ENCODE data around the gene TFDP2. TPM values are rescaled to one million over a fixed set of nuclear protein-coding genes. Genes with fewer than 3 reads are reported as not detected.

TFDP2 gene
- total RNA-seq, 1 donor = 28.5 TPM

DNA sequence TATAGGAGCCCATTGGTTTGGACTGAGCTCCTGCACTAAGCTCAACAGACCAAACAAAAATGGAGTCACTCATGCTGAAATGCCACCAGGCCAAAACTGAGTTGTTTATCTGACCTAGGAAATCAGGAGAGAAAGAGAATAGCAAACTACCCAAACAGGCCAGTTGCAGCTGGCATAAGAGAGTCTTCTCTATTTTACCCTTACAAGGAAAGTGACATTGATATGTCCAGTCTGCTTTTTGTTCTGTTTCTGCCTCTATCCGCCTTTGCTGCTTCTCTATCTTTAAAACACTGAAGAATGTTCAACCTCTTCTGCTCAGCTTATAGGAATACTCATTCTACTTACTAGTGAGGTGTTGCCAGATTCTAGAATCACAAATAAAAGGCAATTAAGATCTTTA is 177.8 kb downstream of the TFDP2 start:
- H3K4me3 ChIP-seq (ENCODE audit: low read depth, low read length) = no peak overlapping the region
- TF ChIP-seq, protein P1, sequence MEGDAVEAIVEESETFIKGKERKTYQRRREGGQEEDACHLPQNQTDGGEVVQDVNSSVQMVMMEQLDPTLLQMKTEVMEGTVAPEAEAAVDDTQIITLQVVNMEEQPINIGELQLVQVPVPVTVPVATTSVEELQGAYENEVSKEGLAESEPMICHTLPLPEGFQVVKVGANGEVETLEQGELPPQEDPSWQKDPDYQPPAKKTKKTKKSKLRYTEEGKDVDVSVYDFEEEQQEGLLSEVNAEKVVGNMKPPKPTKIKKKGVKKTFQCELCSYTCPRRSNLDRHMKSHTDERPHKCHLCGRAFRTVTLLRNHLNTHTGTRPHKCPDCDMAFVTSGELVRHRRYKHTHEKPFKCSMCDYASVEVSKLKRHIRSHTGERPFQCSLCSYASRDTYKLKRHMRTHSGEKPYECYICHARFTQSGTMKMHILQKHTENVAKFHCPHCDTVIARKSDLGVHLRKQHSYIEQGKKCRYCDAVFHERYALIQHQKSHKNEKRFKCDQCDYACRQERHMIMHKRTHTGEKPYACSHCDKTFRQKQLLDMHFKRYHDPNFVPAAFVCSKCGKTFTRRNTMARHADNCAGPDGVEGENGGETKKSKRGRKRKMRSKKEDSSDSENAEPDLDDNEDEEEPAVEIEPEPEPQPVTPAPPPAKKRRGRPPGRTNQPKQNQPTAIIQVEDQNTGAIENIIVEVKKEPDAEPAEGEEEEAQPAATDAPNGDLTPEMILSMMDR (IDR thresholded peaks at IDR 0.05; ENCODE audit: insufficient read depth, low read length) = no peak
- no peak for DNase-seq (ENCODE audit: low read depth)

DNA sequence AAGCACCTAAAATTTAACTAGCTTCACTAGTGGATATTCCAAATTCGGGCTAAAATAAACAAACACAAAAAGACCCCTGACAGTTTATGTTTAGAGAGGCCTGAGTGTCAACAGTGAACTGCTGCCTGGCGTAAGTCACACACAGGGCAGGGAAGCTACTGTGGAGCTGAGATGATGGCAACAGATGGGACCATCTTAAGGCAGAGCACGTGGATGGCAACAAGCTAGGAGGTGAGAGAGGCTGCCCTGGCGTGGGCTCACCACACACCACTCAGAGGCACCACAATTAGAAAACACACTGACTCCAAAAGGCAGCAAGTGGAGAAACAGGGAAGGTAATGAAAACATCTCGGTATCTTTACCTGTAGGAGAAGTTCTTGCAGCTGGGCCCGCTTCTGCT is 179.6 kb downstream of the TFDP2 start:
- H3K4me3 ChIP-seq (ENCODE audit: low read depth, low read length) = no peak overlapping the region
- TF ChIP-seq, protein P1 (IDR thresholded peaks at IDR 0.05; ENCODE audit: insufficient read depth, low read length) = no peak
- DNase-seq (ENCODE audit: low read depth) = no peak

DNA sequence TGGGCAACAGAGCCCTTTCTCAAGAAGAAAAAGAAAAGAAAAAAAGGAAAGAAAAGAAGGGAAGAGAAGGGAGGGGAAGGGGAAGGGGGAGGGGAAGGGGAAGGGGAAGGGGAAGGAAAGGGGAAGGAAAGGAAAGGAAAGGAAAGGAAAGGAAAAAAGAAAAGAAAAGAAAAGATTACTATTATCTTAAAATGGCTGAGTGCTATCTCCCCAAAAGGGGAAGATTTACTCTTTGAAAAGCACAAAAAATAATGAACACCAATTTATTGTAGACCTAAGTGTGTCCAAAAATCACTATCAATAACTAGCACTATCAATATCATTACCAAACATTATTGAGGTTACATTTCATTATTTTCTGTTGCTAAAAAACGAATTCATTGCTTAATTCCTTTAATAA is 183.9 kb downstream of the TFDP2 start:
- no peak for DNase-seq (ENCODE audit: low read depth)
- TF ChIP-seq, protein P1 (IDR thresholded peaks at IDR 0.05; ENCODE audit: insufficient read depth, low read length) = no peak

DNA sequence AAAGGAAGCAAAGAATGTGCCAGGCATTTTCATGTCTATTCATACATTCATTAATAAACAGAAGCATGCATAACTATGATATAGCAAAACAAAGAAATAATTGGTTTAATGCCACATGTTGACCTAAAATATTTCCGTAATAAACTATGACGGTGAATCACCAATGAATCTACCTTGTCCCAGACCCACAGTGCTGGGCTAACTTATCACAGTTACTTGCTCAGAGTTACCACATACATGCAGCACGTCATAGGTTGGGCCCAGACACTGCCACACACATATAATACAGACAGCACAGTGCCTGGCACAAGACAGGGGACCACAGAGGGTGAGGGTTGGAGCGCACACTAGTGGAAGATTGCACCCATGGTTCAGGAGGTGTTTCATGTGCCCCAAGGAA is 186.0 kb downstream of the TFDP2 start:
- TF ChIP-seq, protein P1 (IDR thresholded peaks at IDR 0.05; ENCODE audit: insufficient read depth, low read length) = no peak
- no peak overlapping the region for H3K4me3 ChIP-seq (ENCODE audit: low read depth, low read length)
- no peak for DNase-seq (ENCODE audit: low read depth)

More for the DNA sequence above, 183.9 kb downstream of the TFDP2 start:
- no peak overlapping the region for H3K4me3 ChIP-seq (ENCODE audit: low read depth, low read length)

DNA sequence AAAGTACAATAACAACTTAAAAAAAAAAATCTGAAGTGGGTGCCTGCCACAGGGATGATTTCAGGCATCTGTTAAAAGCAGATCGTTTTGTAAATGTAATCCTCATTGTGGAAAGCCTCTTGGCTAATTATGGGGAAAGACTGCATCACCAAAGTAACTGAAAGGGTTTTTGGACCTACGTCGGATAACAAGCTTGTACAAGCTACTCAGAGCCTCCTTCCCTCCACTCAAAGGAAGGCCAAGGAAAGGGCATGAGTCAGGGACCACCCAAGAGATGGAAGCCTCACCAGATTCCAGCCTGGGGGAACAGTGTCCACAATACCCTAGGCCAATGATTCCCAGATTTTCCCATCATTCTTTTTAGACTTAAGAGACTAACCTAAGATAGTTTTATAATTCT is 188.6 kb downstream of the TFDP2 start:
- TF ChIP-seq, protein P1 (IDR thresholded peaks at IDR 0.05; ENCODE audit: insufficient read depth, low read length) = no peak
- DNase-seq (ENCODE audit: low read depth) = peak; percentile 63
- H3K4me3 ChIP-seq (ENCODE audit: low read depth, low read length) = no peak overlapping the region

DNA sequence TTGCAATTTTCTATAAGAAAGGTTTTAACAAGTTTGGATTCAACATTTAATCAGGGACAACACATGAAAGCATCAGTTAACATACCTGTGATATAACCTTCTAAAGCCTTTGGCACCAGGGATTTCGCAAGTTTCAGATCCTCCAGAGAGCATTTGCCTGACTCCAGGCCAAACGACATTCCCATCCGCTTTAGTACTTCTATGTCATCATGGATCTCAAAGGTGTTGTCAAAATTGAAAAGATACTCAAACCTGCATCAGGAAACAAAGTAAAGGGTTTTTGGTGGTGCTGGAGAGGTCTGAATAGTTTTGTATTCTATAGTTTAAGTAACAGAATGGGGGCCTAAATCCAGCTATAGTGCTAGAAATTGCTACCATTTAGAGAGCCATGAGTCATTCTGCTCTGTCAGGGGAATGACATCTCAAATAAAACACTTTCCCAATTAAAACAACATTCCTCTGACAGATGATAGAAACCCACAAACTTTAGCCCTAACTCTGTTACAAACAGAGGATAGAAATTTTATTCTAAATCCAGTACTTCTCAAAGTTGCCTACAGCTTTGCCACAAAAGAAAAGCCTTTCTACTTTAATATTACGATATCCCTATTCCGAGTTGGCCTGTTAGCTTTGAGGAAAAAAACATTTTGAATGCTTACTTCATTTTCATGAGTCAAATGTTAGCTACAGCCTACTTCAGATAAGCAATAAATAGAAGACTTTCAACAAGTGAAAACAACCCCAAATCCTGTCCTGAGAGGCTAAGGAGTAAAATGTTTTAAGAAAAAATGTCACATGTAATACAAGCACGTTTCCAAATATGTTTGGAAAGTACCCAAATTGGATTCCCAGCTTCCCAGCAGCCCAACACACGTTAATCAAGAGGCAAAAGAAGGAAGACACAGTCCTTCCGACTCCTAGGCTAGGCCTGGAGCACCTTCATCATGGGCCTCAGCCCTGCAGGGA is 189.5 kb downstream of the TFDP2 start:
- no peak overlapping the region for H3K4me3 ChIP-seq (ENCODE audit: low read depth, low read length)
- TF ChIP-seq, protein P1 (IDR thresholded peaks at IDR 0.05; ENCODE audit: insufficient read depth, low read length) = no peak
- peak; percentile 68 for DNase-seq (ENCODE audit: low read depth)
